ELR (cell line): ENCODE data around the gene PRMT7.

Experiments
- DNase-seq: peaks from one replicate; pipeline ENCODE4 v3.0.0-alpha.2; 2015; ENCODE audit warnings: low read depth

The PRMT7 gene

GRCh38 chr16:68310774-68311511 is at the start of gene PRMT7, which contains the start of gene SLC7A6OS:
Gene PRMT7, plus strand, starts transcription at chr16:68311019. Its CDS starts 4,961 bp downstream, at chr16:68315980.
Gene SLC7A6OS, minus strand, starts transcription at chr16:68310946. Its CDS starts 20 bp downstream, at chr16:68310926.
- DNase-seq, result peak; percentile 95

GRCh38 chr16:68263559-68264127 is 47.2 kb upstream of the PRMT7 start:
- DNase-seq, result no peak

GRCh38 chr16:68264128-68265077 is 46.4 kb upstream of the PRMT7 start, which contains the start of gene SLC7A6:
Gene SLC7A6, plus strand, starts transcription at chr16:68264526. Its CDS starts 10,201 bp downstream, at chr16:68274727.
- peak; percentile 85 for DNase-seq

GRCh38 chr16:68265078-68265920 is 45.5 kb upstream of the PRMT7 start:
- peak; percentile 88 for DNase-seq

- DNase-seq, result no peak
Measured at GRCh38 chr16:68267612-68268405, 43.0 kb upstream of the PRMT7 start.

GRCh38 chr16:68269793-68270192 is 41.0 kb upstream of the PRMT7 start:
- no peak for DNase-seq

- DNase-seq, result no peak
Measured at GRCh38 chr16:68270353-68270752, 40.5 kb upstream of the PRMT7 start.

- DNase-seq, result no peak
Measured at GRCh38 chr16:68272507-68273209, 38.2 kb upstream of the PRMT7 start.

GRCh38 chr16:68273459-68273858 is 37.4 kb upstream of the PRMT7 start:
- no peak for DNase-seq

GRCh38 chr16:68273896-68274295 is 36.9 kb upstream of the PRMT7 start:
- DNase-seq, result no peak

- no peak for DNase-seq
Measured at GRCh38 chr16:68274441-68274840, 36.4 kb upstream of the PRMT7 start.

- no peak for DNase-seq
Measured at GRCh38 chr16:68275611-68276191, 35.1 kb upstream of the PRMT7 start.

- DNase-seq, result no peak
Measured at GRCh38 chr16:68276223-68276622, 34.6 kb upstream of the PRMT7 start.

- no peak for DNase-seq
Measured at GRCh38 chr16:68279726-68280558, 30.9 kb upstream of the PRMT7 start.

- no peak for DNase-seq
Measured at GRCh38 chr16:68281368-68282063, 29.3 kb upstream of the PRMT7 start.

GRCh38 chr16:68282064-68282452 is 28.8 kb upstream of the PRMT7 start:
- no peak for DNase-seq

GRCh38 chr16:68283346-68283745 is 27.5 kb upstream of the PRMT7 start:
- no peak for DNase-seq
